ENCODE measurements around the gene OR2T12.
"Not testable (repeated sequence)": the region's sequence is repeated elsewhere in the genome, so short reads cannot be mapped to it uniquely, and the experiment has no call there.

OR2T12 gene

GRCh38 chr1:248268178-248268577 lies 35.0 kb downstream of the OR2T12 start:
- H3K27me3 ChIP-seq (ENCODE audit: control insufficient read depth in 5 of 5, insufficient read depth in 4 of 5, low read length in 5 of 5), result no peaks in the 10 kb centered on the region

GRCh38 chr1:248259309-248259708 lies 43.9 kb downstream of the OR2T12 start:
- not testable (repeated sequence) for H3K4me3 ChIP-seq (ENCODE audit: low read depth in 1 of 5, low read length in 5 of 5); H3K9me3 ChIP-seq (ENCODE audit: control insufficient read depth in 5 of 5, low read length in 5 of 5); H3K27me3 ChIP-seq (ENCODE audit: control insufficient read depth in 5 of 5, insufficient read depth in 4 of 5, low read length in 5 of 5)

More at GRCh38 chr1:248268178-248268577, 35.0 kb downstream of the OR2T12 start:
- no peak overlapping the region for H3K4me3 ChIP-seq (ENCODE audit: low read depth in 1 of 5, low read length in 5 of 5)
- no peaks in the 10 kb centered on the region for H3K36me3 ChIP-seq (ENCODE audit: control insufficient read depth in 5 of 5, insufficient read depth in 5 of 5, low read length in 5 of 5)
- no peak overlapping the region for H3K27ac ChIP-seq (ENCODE audit: low read depth, low read length)
- no peak overlapping the region for H3K9ac ChIP-seq (ENCODE audit: low read length in 5 of 5)
- H3K4me1 ChIP-seq (ENCODE audit: control insufficient read depth in 5 of 5, insufficient read depth in 5 of 5, low read length in 5 of 5), result no peaks in the 10 kb centered on the region
- no peaks in the 10 kb centered on the region for H3K9me3 ChIP-seq (ENCODE audit: control insufficient read depth in 5 of 5, low read length in 5 of 5)

GRCh38 chr1:248243204-248243603 lies 60.0 kb downstream of the OR2T12 start:
- H3K4me3 ChIP-seq (ENCODE audit: low read depth in 1 of 5, low read length in 5 of 5), result no peak overlapping the region
- no peak overlapping the region for H3K9ac ChIP-seq (ENCODE audit: low read length in 5 of 5)

More at GRCh38 chr1:248259309-248259708, 43.9 kb downstream of the OR2T12 start:
- H3K4me1 ChIP-seq (ENCODE audit: control insufficient read depth in 5 of 5, insufficient read depth in 5 of 5, low read length in 5 of 5); H3K9ac ChIP-seq (ENCODE audit: low read length in 5 of 5); H3K27ac ChIP-seq (ENCODE audit: low read depth, low read length); H3K36me3 ChIP-seq (ENCODE audit: control insufficient read depth in 5 of 5, insufficient read depth in 5 of 5, low read length in 5 of 5): not testable (repeated sequence)

More at GRCh38 chr1:248243204-248243603, 60.0 kb downstream of the OR2T12 start:
- Histone ChIP-seq H3K4me1 (ENCODE audit: control insufficient read depth in 5 of 5, insufficient read depth in 5 of 5, low read length in 5 of 5) (no peaks in the 10 kb centered on the region), H3K27me3 (ENCODE audit: control insufficient read depth in 5 of 5, insufficient read depth in 4 of 5, low read length in 5 of 5) (no peaks in the 10 kb centered on the region), H3K9me3 (ENCODE audit: control insufficient read depth in 5 of 5, low read length in 5 of 5) (no peaks in the 10 kb centered on the region), H3K36me3 (ENCODE audit: control insufficient read depth in 5 of 5, insufficient read depth in 5 of 5, low read length in 5 of 5) (no peaks in the 10 kb centered on the region), H3K27ac (ENCODE audit: low read depth, low read length) (no peak overlapping the region)

All from subcutaneous abdominal adipose tissue (tissue), 5 donors.